Measurements from ENCODE around the gene TTBK2.

- TF ChIP-seq CTCF (IDR thresholded peaks at IDR 0.05) (no peak), POLR2A (IDR thresholded peaks at IDR 0.05) (no peak)
Observed at GRCh38 chr15:42733027-42733426, 187.6 kb downstream of the TTBK2 start.

Measured in adrenal gland (tissue), 5 donors.